Measurements from ENCODE around the gene IL2RA. TPM values are rescaled to one million over a fixed set of nuclear protein-coding genes. Genes with fewer than 3 reads are reported as not detected.

The IL2RA gene
- total and polyA plus RNA-seq, 2 experiments from 2014 or later = not detected

- TF ChIP-seq, protein P1, sequence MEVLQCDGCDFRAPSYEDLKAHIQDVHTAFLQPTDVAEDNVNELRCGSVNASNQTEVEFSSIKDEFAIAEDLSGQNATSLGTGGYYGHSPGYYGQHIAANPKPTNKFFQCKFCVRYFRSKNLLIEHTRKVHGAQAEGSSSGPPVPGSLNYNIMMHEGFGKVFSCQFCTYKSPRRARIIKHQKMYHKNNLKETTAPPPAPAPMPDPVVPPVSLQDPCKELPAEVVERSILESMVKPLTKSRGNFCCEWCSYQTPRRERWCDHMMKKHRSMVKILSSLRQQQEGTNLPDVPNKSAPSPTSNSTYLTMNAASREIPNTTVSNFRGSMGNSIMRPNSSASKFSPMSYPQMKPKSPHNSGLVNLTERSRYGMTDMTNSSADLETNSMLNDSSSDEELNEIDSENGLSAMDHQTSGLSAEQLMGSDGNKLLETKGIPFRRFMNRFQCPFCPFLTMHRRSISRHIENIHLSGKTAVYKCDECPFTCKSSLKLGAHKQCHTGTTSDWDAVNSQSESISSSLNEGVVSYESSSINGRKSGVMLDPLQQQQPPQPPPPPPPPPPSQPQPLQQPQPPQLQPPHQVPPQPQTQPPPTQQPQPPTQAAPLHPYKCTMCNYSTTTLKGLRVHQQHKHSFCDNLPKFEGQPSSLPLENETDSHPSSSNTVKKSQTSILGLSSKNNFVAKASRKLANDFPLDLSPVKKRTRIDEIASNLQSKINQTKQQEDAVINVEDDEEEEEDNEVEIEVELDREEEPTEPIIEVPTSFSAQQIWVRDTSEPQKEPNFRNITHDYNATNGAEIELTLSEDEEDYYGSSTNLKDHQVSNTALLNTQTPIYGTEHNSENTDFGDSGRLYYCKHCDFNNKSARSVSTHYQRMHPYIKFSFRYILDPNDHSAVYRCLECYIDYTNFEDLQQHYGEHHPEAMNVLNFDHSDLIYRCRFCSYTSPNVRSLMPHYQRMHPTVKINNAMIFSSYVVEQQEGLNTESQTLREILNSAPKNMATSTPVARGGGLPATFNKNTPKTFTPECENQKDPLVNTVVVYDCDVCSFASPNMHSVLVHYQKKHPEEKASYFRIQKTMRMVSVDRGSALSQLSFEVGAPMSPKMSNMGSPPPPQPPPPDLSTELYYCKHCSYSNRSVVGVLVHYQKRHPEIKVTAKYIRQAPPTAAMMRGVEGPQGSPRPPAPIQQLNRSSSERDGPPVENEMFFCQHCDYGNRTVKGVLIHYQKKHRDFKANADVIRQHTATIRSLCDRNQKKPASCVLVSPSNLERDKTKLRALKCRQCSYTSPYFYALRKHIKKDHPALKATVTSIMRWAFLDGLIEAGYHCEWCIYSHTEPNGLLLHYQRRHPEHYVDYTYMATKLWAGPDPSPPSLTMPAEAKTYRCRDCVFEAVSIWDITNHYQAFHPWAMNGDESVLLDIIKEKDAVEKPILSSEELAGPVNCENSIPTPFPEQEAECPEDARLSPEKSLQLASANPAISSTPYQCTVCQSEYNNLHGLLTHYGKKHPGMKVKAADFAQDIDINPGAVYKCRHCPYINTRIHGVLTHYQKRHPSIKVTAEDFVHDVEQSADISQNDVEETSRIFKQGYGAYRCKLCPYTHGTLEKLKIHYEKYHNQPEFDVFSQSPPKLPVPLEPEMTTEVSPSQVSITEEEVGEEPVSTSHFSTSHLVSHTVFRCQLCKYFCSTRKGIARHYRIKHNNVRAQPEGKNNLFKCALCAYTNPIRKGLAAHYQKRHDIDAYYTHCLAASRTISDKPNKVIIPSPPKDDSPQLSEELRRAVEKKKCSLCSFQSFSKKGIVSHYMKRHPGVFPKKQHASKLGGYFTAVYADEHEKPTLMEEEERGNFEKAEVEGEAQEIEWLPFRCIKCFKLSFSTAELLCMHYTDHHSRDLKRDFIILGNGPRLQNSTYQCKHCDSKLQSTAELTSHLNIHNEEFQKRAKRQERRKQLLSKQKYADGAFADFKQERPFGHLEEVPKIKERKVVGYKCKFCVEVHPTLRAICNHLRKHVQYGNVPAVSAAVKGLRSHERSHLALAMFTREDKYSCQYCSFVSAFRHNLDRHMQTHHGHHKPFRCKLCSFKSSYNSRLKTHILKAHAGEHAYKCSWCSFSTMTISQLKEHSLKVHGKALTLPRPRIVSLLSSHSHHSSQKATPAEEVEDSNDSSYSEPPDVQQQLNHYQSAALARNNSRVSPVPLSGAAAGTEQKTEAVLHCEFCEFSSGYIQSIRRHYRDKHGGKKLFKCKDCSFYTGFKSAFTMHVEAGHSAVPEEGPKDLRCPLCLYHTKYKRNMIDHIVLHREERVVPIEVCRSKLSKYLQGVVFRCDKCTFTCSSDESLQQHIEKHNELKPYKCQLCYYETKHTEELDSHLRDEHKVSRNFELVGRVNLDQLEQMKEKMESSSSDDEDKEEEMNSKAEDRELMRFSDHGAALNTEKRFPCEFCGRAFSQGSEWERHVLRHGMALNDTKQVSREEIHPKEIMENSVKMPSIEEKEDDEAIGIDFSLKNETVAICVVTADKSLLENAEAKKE (CRISPR knock-in tag; IDR thresholded peaks at IDR 0.05) = no peak
- TF ChIP-seq ZNF331 (CRISPR knock-in tag; IDR thresholded peaks at IDR 0.05; ENCODE audit: low read depth) = no peak
- no peak for TF ChIP-seq JUNB (IDR thresholded peaks at IDR 0.05; ENCODE audit: unreplicated experiment)
- no peak for TF ChIP-seq EZH2 (IDR thresholded peaks at IDR 0.05; ENCODE audit: low read depth, unreplicated experiment)
- no peak for TF ChIP-seq CREB1 (CRISPR knock-in tag; IDR thresholded peaks at IDR 0.05; ENCODE audit: low read depth)
- no peak for TF ChIP-seq REST (IDR thresholded peaks at IDR 0.05; ENCODE audit: unreplicated experiment)
- no peak for TF ChIP-seq EZH2phosphoT487 (IDR thresholded peaks at IDR 0.05; ENCODE audit: unreplicated experiment)
- no peak for TF ChIP-seq NANOG (IDR thresholded peaks at IDR 0.05; ENCODE audit: borderline replicate concordance)
- TF ChIP-seq ZNF114 (CRISPR knock-in tag; IDR thresholded peaks at IDR 0.05) = no peak
- TF ChIP-seq ETS1 (IDR thresholded peaks at IDR 0.05) = no peak
- TF ChIP-seq POLR2AphosphoS5 (IDR thresholded peaks at IDR 0.05; ENCODE audit: low read depth) = no peak
Observed at GRCh38 chr10:6055929-6056328, 6.2 kb downstream of the IL2RA start (continued).

Data from GM23338 (cell line).